ENCODE results near the gene DAPK2.
"Not testable (repeated sequence)": the region's sequence is repeated elsewhere in the genome, so short reads cannot be mapped to it uniquely, and the experiment has no call there.

Gene DAPK2

GRCh38 chr15:63967616-63968015 lies 78.7 kb downstream of the DAPK2 start:
- DNase-seq (ENCODE audit: low read depth, low spot score) = no peak
- Histone ChIP-seq H3K9me3 (ENCODE audit: low read depth, low read length) (no peaks in the 10 kb centered on the region), H3K27ac (no peak overlapping the region), H3K4me3 (no peak overlapping the region), H3K36me3 (ENCODE audit: insufficient read depth, low read length) (no peaks in the 10 kb centered on the region), H3K9ac (ENCODE audit: insufficient read length) (no peak overlapping the region)
- TF ChIP-seq FOXP2 (optimal IDR thresholded peaks at IDR 0.05; ENCODE audit: control extremely low read depth, extremely low read length, insufficient read depth) (no peak), POLR2AphosphoS5 (IDR thresholded peaks at IDR 0.05; ENCODE audit: borderline replicate concordance, low read depth, low read length) (no peak), EZH2 (IDR thresholded peaks at IDR 0.05) (no peak)

- not testable (repeated sequence) for H3K27ac ChIP-seq; H3K4me3 ChIP-seq; H3K9me3 ChIP-seq (ENCODE audit: low read depth, low read length); DNase-seq (ENCODE audit: low read depth, low spot score); H3K36me3 ChIP-seq (ENCODE audit: insufficient read depth, low read length); H3K9ac ChIP-seq (ENCODE audit: insufficient read length)
Measured at GRCh38 chr15:63962947-63963721, 83.2 kb downstream of the DAPK2 start.

GRCh38 chr15:63953524-63953923 lies 92.8 kb downstream of the DAPK2 start:
- Histone ChIP-seq H3K36me3 (ENCODE audit: insufficient read depth, low read length) (no peaks in the 10 kb centered on the region), H3K27ac (no peak overlapping the region), H3K9ac (ENCODE audit: insufficient read length) (no peak overlapping the region), H3K9me3 (ENCODE audit: low read depth, low read length) (no peaks in the 10 kb centered on the region), H3K4me3 (no peak overlapping the region)
- TF ChIP-seq FOXP2 (optimal IDR thresholded peaks at IDR 0.05; ENCODE audit: control extremely low read depth, extremely low read length, insufficient read depth) (no peak), EZH2 (IDR thresholded peaks at IDR 0.05) (no peak), POLR2AphosphoS5 (IDR thresholded peaks at IDR 0.05; ENCODE audit: borderline replicate concordance, low read depth, low read length) (no peak)
- no peak for DNase-seq (ENCODE audit: low read depth, low spot score)

GRCh38 chr15:63950911-63951481 lies 95.3 kb downstream of the DAPK2 start:
- no peak overlapping the region for H3K27ac ChIP-seq

GRCh38 chr15:63948971-63949370 lies 97.3 kb downstream of the DAPK2 start:
- TF ChIP-seq POLR2AphosphoS5 (IDR thresholded peaks at IDR 0.05; ENCODE audit: borderline replicate concordance, low read depth, low read length) (no peak), FOXP2 (optimal IDR thresholded peaks at IDR 0.05; ENCODE audit: control extremely low read depth, extremely low read length, insufficient read depth) (no peak), EZH2 (IDR thresholded peaks at IDR 0.05) (no peak)
- no peaks in the 10 kb centered on the region for H3K9me3 ChIP-seq (ENCODE audit: low read depth, low read length)
- no peak overlapping the region for H3K4me3 ChIP-seq
- no peak overlapping the region for H3K9ac ChIP-seq (ENCODE audit: insufficient read length)
- DNase-seq (ENCODE audit: low read depth, low spot score) = no peak
- H3K27ac ChIP-seq = no peak overlapping the region
- no peaks in the 10 kb centered on the region for H3K36me3 ChIP-seq (ENCODE audit: insufficient read depth, low read length)

More at GRCh38 chr15:63950911-63951481, 95.3 kb downstream of the DAPK2 start:
- DNase-seq (ENCODE audit: low read depth, low spot score) = no peak
- no peak overlapping the region for H3K4me3 ChIP-seq
- H3K9ac ChIP-seq (ENCODE audit: insufficient read length) = no peak overlapping the region
- no peak for TF ChIP-seq POLR2AphosphoS5 (IDR thresholded peaks at IDR 0.05; ENCODE audit: borderline replicate concordance, low read depth, low read length)
- no peak for TF ChIP-seq FOXP2 (optimal IDR thresholded peaks at IDR 0.05; ENCODE audit: control extremely low read depth, extremely low read length, insufficient read depth)
- TF ChIP-seq EZH2 (IDR thresholded peaks at IDR 0.05) = no peak
- H3K36me3 ChIP-seq (ENCODE audit: insufficient read depth, low read length) = no peaks in the 10 kb centered on the region
- H3K9me3 ChIP-seq (ENCODE audit: low read depth, low read length) = no peaks in the 10 kb centered on the region

- H3K9me3 ChIP-seq (ENCODE audit: low read depth, low read length) = no peaks in the 10 kb centered on the region
- H3K27ac ChIP-seq = no peak overlapping the region
- no peak overlapping the region for H3K9ac ChIP-seq (ENCODE audit: insufficient read length)
- H3K4me3 ChIP-seq = no peak overlapping the region
- no peak for DNase-seq (ENCODE audit: low read depth, low spot score)
- H3K36me3 ChIP-seq (ENCODE audit: insufficient read depth, low read length) = no peaks in the 10 kb centered on the region
- no peak for TF ChIP-seq POLR2AphosphoS5 (IDR thresholded peaks at IDR 0.05; ENCODE audit: borderline replicate concordance, low read depth, low read length)
- no peak for TF ChIP-seq EZH2 (IDR thresholded peaks at IDR 0.05)
- no peak for TF ChIP-seq FOXP2 (optimal IDR thresholded peaks at IDR 0.05; ENCODE audit: control extremely low read depth, extremely low read length, insufficient read depth)
Measured at GRCh38 chr15:63948436-63948835, 97.8 kb downstream of the DAPK2 start.

- no peak for TF ChIP-seq POLR2AphosphoS5 (IDR thresholded peaks at IDR 0.05; ENCODE audit: borderline replicate concordance, low read depth, low read length)
- no peak overlapping the region for H3K4me3 ChIP-seq
- no peaks in the 10 kb centered on the region for H3K36me3 ChIP-seq (ENCODE audit: insufficient read depth, low read length)
- no peak overlapping the region for H3K27ac ChIP-seq
- H3K9me3 ChIP-seq (ENCODE audit: low read depth, low read length) = no peaks in the 10 kb centered on the region
- no peak overlapping the region for H3K9ac ChIP-seq (ENCODE audit: insufficient read length)
- DNase-seq (ENCODE audit: low read depth, low spot score) = no peak
Measured at GRCh38 chr15:63947228-63947627, 99.1 kb downstream of the DAPK2 start.

- no peak overlapping the region for H3K4me3 ChIP-seq
- H3K36me3 ChIP-seq (ENCODE audit: insufficient read depth, low read length) = no peaks in the 10 kb centered on the region
- DNase-seq (ENCODE audit: low read depth, low spot score) = no peak
- no peak overlapping the region for H3K9ac ChIP-seq (ENCODE audit: insufficient read length)
- no peaks in the 10 kb centered on the region for H3K9me3 ChIP-seq (ENCODE audit: low read depth, low read length)
- no peak overlapping the region for H3K27ac ChIP-seq
- TF ChIP-seq EZH2 (IDR thresholded peaks at IDR 0.05) = no peak
- no peak for TF ChIP-seq POLR2AphosphoS5 (IDR thresholded peaks at IDR 0.05; ENCODE audit: borderline replicate concordance, low read depth, low read length)
- TF ChIP-seq FOXP2 (optimal IDR thresholded peaks at IDR 0.05; ENCODE audit: control extremely low read depth, extremely low read length, insufficient read depth) = no peak
Measured at GRCh38 chr15:63946524-63947065, 99.7 kb downstream of the DAPK2 start.
